Stimulated activated CD8-positive, alpha-beta memory T cell treated with anti-CD3 and anti-CD28 coated beads, Interleukin-12 subunit alpha, Interleukin-12 subunit beta, amount 100 ng/mL, for 1 hour (primary cell): ENCODE measurements around the gene ANKS1B.
"Not testable (repeated sequence)": the region's sequence is repeated elsewhere in the genome, so short reads cannot be mapped to it uniquely, and the experiment has no call there.

Source experiments
- DNase-seq: peaks from one replicate; pipeline ENCODE4 v3.0.0-alpha.2; 2020; ENCODE audit warnings: low read depth

ANKS1B gene

GRCh38 chr12:99984271-99985128 lies at the start of gene ANKS1B:
Gene ANKS1B (minus strand): TSS chr12:99984936. CDS start chr12:99984237, 699 bp downstream.
- no peak for DNase-seq

GRCh38 chr12:100031836-100032235 lies 47.1 kb upstream of the ANKS1B start:
- DNase-seq, result no peak

GRCh38 chr12:100027671-100028070 lies 42.9 kb upstream of the ANKS1B start:
- no peak for DNase-seq

- DNase-seq, result no peak
These were observed 41.5 kb upstream of the ANKS1B start for GRCh38 chr12:100026241-100026640.

GRCh38 chr12:100024974-100025555 lies 40.3 kb upstream of the ANKS1B start:
- DNase-seq, result no peak

GRCh38 chr12:100020370-100020769 lies 35.6 kb upstream of the ANKS1B start:
- no peak for DNase-seq

- no peak for DNase-seq
These were observed 32.3 kb upstream of the ANKS1B start for GRCh38 chr12:100017056-100017455.

GRCh38 chr12:100016304-100016703 lies 31.6 kb upstream of the ANKS1B start:
- not testable (repeated sequence) for DNase-seq

GRCh38 chr12:100005846-100006245 lies 21.1 kb upstream of the ANKS1B start:
- DNase-seq, result not testable (repeated sequence)

GRCh38 chr12:99997806-99998205 lies 13.1 kb upstream of the ANKS1B start:
- DNase-seq, result no peak

GRCh38 chr12:99996095-99996494 lies 11.4 kb upstream of the ANKS1B start:
- DNase-seq, result no peak

- no peak for DNase-seq
These were observed 895 bp upstream of the ANKS1B start for GRCh38 chr12:99985631-99986030.

GRCh38 chr12:99985129-99985570 lies 414 bp upstream of the ANKS1B start:
- DNase-seq, result no peak

GRCh38 chr12:99983456-99984258 lies 1.1 kb downstream of the ANKS1B start:
- no peak for DNase-seq

- DNase-seq, result no peak
These were observed 3.0 kb downstream of the ANKS1B start for GRCh38 chr12:99981639-99982190.

GRCh38 chr12:99979471-99979870 lies 5.3 kb downstream of the ANKS1B start:
- DNase-seq, result no peak

- no peak for DNase-seq
These were observed 6.6 kb downstream of the ANKS1B start for GRCh38 chr12:99978152-99978551.

- no peak for DNase-seq
These were observed 7.2 kb downstream of the ANKS1B start for GRCh38 chr12:99977550-99977949.

- DNase-seq, result no peak
These were observed 8.0 kb downstream of the ANKS1B start for GRCh38 chr12:99976762-99977161.

- DNase-seq, result no peak
These were observed 9.4 kb downstream of the ANKS1B start for GRCh38 chr12:99975321-99975720.

- DNase-seq, result no peak
These were observed 10.6 kb downstream of the ANKS1B start for GRCh38 chr12:99974146-99974545.

GRCh38 chr12:99966429-99966828 lies 18.3 kb downstream of the ANKS1B start:
- no peak for DNase-seq
